T47D (cell line): Measurements from ENCODE around the gene PSENEN.

Experiments
- DNase-seq, 2 experiments: peaks; one replicate each; pipeline versions ENCODE4 v3.0.0 to v3.0.0-alpha.2; 2011 to 2012; ENCODE audit warnings: low read depth in 1 of 2, low spot score in 1 of 2
- JUND ChIP-seq: IDR thresholded peaks from 2 replicates; pipeline ENCODE4 v1.6.1; 2012; ENCODE audit warnings: low read depth
- in situ Hi-C: cut with HindIII; loops from 2 replicates; pipeline ENCODE4 v1.10.0; 2016; ENCODE audit warnings: low sequenced_read_pairs, low pct_unique_long_range_greater_than_20kb

The PSENEN gene

GRCh38 chr19:35731779-35732405 lies 13.6 kb upstream of the PSENEN start:
- no peak for TF ChIP-seq JUND
- DNase-seq: no peak
- in situ Hi-C loops: no loop called here

- in situ Hi-C loops: no loop called here
- TF ChIP-seq JUND: no peak
- no peak for DNase-seq
These were observed 12.8 kb upstream of the PSENEN start for GRCh38 chr19:35732540-35733179.

- no peak for DNase-seq
- TF ChIP-seq JUND: no peak
- in situ Hi-C loops: no loop called here
These were observed 12.0 kb upstream of the PSENEN start for GRCh38 chr19:35733180-35734125.

- in situ Hi-C loops: no loop called here
- DNase-seq: no peak
- TF ChIP-seq JUND: no peak
These were observed 11.2 kb upstream of the PSENEN start for GRCh38 chr19:35734273-35734672.

GRCh38 chr19:35734889-35735288 lies 10.6 kb upstream of the PSENEN start:
- no peak for DNase-seq
- in situ Hi-C loops: no loop called here
- no peak for TF ChIP-seq JUND

- in situ Hi-C loops: no loop called here
- TF ChIP-seq JUND: no peak
- DNase-seq: peak in 1 of 2 experiments; percentile 35
These were observed 8.3 kb upstream of the PSENEN start for GRCh38 chr19:35736913-35737886.

GRCh38 chr19:35738021-35738886 lies 7.2 kb upstream of the PSENEN start:
- in situ Hi-C loops: no loop called here

GRCh38 chr19:35738887-35739229 lies 6.6 kb upstream of the PSENEN start:
- TF ChIP-seq JUND: no peak
- in situ Hi-C loops: no loop called here
- no peak for DNase-seq

More at GRCh38 chr19:35738021-35738886, 7.2 kb upstream of the PSENEN start:
- DNase-seq: no peak
- no peak for TF ChIP-seq JUND

- TF ChIP-seq JUND: no peak
- in situ Hi-C loops: no loop called here
These were observed 6.0 kb upstream of the PSENEN start for GRCh38 chr19:35739275-35740107.

GRCh38 chr19:35740108-35740422 lies 5.4 kb upstream of the PSENEN start:
- DNase-seq: no peak
- in situ Hi-C loops: no loop called here
- no peak for TF ChIP-seq JUND

More at GRCh38 chr19:35739275-35740107, 6.0 kb upstream of the PSENEN start:
- DNase-seq: no peak
